ENCODE results near the gene CMTM8. TPM values are rescaled to one million over a fixed set of nuclear protein-coding genes. Genes with fewer than 3 reads are reported as not detected.
A peak's percentile ranks its signal among the peaks of the same experiment; 100 is the strongest.

The CMTM8 gene
- not detected in 2 replicates for total RNA-seq (2013; cell fraction: nucleolus; rRNA removed)
- total RNA-seq (2014; rRNA removed) (0.23 TPM in 1 of 2 replicates, not detected in the other), total RNA-seq (2014; rRNA removed; fragmentation: Illumina TruSeq; extraction: Trizol) (not detected in 2 replicates), total RNA-seq (2021) (not detected in 2 replicates), polyA plus RNA-seq (2011; rRNA removed) (0.07 and 0.11 TPM in 2 replicates), polyA plus RNA-seq (2014; fragmentation: Illumina TruSeq; extraction: Trizol) (not detected in 2 replicates), polyA plus RNA-seq (2014; fragmentation: Nextera tagmentation; extraction: Ambion mirVana) (not detected), polyA plus RNA-seq (2014; rRNA removed) (not detected in 2 replicates), polyA plus RNA-seq (2016; fragmentation: Nextera tagmentation; extraction: Ambion mirVana) (not detected), polyA minus RNA-seq (2011; rRNA and poly(A)+ RNA removed) (0.15 and 0.22 TPM in 2 replicates), Bru-seq, nascent RNA (percentile 15 among the genes with signal in this experiment), BruChase-seq, experiment 1, labeled RNA remaining after a 6-hour chase (percentile 15 among the genes with signal in this experiment), BruChase-seq, experiment 2, labeled RNA remaining after a 2-hour chase (percentile 13 among the genes with signal in this experiment)
- polyA plus RNA-seq (2011; ENCODE audit: low read depth), result not detected
- polyA plus RNA-seq (2011; cell fraction: cytosol; rRNA removed), result 0.19 and 0.22 TPM in 2 replicates
- polyA plus RNA-seq (2011; cell fraction: nucleus; rRNA removed), result 0.15 TPM in 1 of 2 replicates, not detected in the other
- polyA plus RNA-seq (2012), result not detected in 2 replicates
- not detected in 2 replicates for polyA minus RNA-seq (2011; cell fraction: cytosol; rRNA and poly(A)+ RNA removed)
- not detected in 2 replicates for polyA minus RNA-seq (2011; cell fraction: nucleus; rRNA and poly(A)+ RNA removed)
- long read RNA-seq, experiment 1, result 0 reads
- long read RNA-seq, experiment 2, result 0 reads

GRCh38 chr3:32238453-32239306, at the start of gene CMTM8:
TSS of gene CMTM8 (plus strand) at chr3:32238680. CDS start at chr3:32238973, 293 bp downstream.
- in situ Hi-C loops (cut with MboI) (no loop called here), intact Hi-C loops (cut with micrococcal nuclease; ENCODE audit: unreplicated experiment) (no loop called here)
- BruUV-seq (replicated peaks), result no TSS peak
- Histone ChIP-seq H3K36me3 (ENCODE audit: control insufficient read depth in 2 of 2, insufficient read depth in 2 of 2, low read length in 1 of 2) (no peaks in the 10 kb centered on the region), H3K9me3 (replicated peaks; ENCODE audit: control insufficient read depth, insufficient read depth, low read length) (no peaks in the 10 kb centered on the region; the same call in 2 of the 3 replicates), H3K27me3 (replicated peaks in 1 of 2; ENCODE audit: control insufficient read depth in 2 of 2, insufficient read depth in 2 of 2, low read length in 1 of 2) (peaks cover 12 to 13% of the 10 kb centered on the region in 2 experiments), H3K9ac (ENCODE audit: control insufficient read depth, insufficient read depth, low read length) (no peak within 1 kb of the TSS; the same call in 1 of the 2 replicates), H4K20me1 (ENCODE audit: control insufficient read depth, insufficient read depth) (no peaks in the 10 kb centered on the region), H3K4me3 (peak within 1 kb of the TSS; percentile 31), H3K4me1 (ENCODE audit: control insufficient read depth, insufficient read depth, low read length) (no peaks in the 10 kb centered on the region), H3K4me2 (ENCODE audit: control insufficient read depth, insufficient read depth) (peak within 1 kb of the TSS; percentile 91), H2AFZ (ENCODE audit: control insufficient read depth, low read depth, low read length) (peak within 1 kb of the TSS; percentile 38), H3K79me2 (ENCODE audit: control insufficient read depth, insufficient read depth, low read length) (no peaks in the 10 kb centered on the region), H3K27ac (ENCODE audit: control insufficient read depth, insufficient read depth) (no peak within 1 kb of the TSS)
- ATAC-seq (peak; percentile 84), DNase-seq (ENCODE audit: low read depth, low spot score) (no peak), FAIRE-seq (no peak)
- CTCF ChIA-PET, result no interaction called here
- RAD21 ChIA-PET (ENCODE audit: unreplicated experiment), result no interaction called here
- no peak for TF ChIP-seq MTA2 (IDR thresholded peaks at IDR 0.05; ENCODE audit: low read depth)
- no peak for TF ChIP-seq PAX5 (IDR thresholded peaks at IDR 0.05; ENCODE audit: borderline replicate concordance, low read depth, low read length)
- TF ChIP-seq, protein P1, sequence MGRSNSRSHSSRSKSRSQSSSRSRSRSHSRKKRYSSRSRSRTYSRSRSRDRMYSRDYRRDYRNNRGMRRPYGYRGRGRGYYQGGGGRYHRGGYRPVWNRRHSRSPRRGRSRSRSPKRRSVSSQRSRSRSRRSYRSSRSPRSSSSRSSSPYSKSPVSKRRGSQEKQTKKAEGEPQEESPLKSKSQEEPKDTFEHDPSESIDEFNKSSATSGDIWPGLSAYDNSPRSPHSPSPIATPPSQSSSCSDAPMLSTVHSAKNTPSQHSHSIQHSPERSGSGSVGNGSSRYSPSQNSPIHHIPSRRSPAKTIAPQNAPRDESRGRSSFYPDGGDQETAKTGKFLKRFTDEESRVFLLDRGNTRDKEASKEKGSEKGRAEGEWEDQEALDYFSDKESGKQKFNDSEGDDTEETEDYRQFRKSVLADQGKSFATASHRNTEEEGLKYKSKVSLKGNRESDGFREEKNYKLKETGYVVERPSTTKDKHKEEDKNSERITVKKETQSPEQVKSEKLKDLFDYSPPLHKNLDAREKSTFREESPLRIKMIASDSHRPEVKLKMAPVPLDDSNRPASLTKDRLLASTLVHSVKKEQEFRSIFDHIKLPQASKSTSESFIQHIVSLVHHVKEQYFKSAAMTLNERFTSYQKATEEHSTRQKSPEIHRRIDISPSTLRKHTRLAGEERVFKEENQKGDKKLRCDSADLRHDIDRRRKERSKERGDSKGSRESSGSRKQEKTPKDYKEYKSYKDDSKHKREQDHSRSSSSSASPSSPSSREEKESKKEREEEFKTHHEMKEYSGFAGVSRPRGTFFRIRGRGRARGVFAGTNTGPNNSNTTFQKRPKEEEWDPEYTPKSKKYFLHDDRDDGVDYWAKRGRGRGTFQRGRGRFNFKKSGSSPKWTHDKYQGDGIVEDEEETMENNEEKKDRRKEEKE (IDR thresholded peaks at IDR 0.05), result no peak
- no peak for TF ChIP-seq HDAC2 (IDR thresholded peaks at IDR 0.05)
- TF ChIP-seq RAD51 (IDR thresholded peaks at IDR 0.05), result no peak
- no peak for TF ChIP-seq TBL1XR1 (IDR thresholded peaks at IDR 0.05; ENCODE audit: low read depth, low read length)
- peak; percentile 79 for TF ChIP-seq HDAC6 (IDR thresholded peaks at IDR 0.05; ENCODE audit: unreplicated experiment)
- TF ChIP-seq, protein P2, sequence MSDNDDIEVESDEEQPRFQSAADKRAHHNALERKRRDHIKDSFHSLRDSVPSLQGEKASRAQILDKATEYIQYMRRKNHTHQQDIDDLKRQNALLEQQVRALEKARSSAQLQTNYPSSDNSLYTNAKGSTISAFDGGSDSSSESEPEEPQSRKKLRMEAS (IDR thresholded peaks at IDR 0.05; ENCODE audit: low read depth, low read length), result no peak
- TF ChIP-seq SUZ12 (IDR thresholded peaks at IDR 0.05; ENCODE audit: unreplicated experiment), result peak; percentile 91
- TF ChIP-seq RBBP5 (conservative IDR thresholded peaks at IDR 0.05), result no peak
- TF ChIP-seq ZNF24 (IDR thresholded peaks at IDR 0.05), result no peak
- POLR2A ChIA-PET, result no interaction called here
- WGBS (ENCODE audit: insufficient coverage, insufficient replicate concordance, low lambda C conversion rate, missing lambda C conversion rate), result 5% methylated on average over 46 of the region's 96 CpGs
- SMC1A ChIA-PET (ENCODE audit: uncharacterized antibody, unreplicated experiment), result no interaction called here
